Suppressor macrophage treated with lipopolysaccharide for 4 hours (primary cell): ENCODE measurements around the gene TRIAP1.

Experiments used
- DNase-seq: peaks from one replicate; pipeline ENCODE4 v3.0.0-alpha.2; 2020

TRIAP1 gene

DNA sequence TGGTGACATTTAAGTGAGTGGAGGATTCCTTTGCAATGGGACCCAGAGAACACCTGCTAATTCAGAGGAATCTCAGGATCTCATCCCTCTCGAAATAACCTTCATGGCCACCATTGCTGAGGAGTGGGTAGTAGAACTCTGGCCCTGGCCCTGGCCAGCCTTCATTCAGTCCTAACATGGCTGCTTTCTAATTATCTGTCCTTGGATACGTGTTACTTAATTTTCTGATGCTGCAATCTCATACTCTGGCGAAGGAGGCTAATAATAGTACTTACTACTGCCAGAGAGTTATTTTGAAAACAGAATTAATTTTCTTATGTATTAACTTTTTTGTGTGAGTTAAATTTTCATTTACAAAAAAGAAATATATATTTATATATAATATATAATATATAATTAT, 20.4 kb downstream of the TRIAP1 start:
- DNase-seq: no peak

DNA sequence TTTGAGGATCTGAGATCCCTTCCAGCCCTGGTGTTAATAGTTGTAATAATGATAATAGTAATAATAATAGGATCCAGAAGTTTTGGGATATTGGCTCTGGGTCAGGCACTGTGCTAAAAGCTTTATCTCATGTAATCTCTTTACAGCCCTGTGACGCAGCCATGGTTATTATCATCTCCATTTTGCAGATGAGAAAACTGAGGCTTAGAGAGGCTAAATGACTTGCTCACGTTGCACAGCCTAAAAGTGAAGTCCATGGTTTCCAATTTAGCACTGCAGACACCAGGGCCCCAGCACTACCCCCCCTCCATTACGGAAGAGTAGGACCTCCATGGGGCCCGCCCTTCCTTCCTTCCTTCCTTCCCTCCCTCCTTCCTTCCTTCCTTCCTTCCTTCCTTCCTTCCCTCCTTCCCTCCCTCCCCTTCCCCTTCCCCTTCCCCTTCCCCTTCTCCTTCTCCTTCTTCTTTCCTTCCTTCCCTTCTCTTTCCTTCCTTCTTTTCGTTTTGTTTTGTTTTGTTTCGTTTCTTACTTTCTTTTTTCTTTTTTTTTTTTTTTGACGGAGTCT, 23.2 kb downstream of the TRIAP1 start:
- no peak for DNase-seq

GRCh38 chr12:120421701-120422100, 24.5 kb downstream of the TRIAP1 start:
- DNase-seq: no peak

GRCh38 chr12:120417917-120418580, 28.1 kb downstream of the TRIAP1 start:
- DNase-seq: no peak

DNA sequence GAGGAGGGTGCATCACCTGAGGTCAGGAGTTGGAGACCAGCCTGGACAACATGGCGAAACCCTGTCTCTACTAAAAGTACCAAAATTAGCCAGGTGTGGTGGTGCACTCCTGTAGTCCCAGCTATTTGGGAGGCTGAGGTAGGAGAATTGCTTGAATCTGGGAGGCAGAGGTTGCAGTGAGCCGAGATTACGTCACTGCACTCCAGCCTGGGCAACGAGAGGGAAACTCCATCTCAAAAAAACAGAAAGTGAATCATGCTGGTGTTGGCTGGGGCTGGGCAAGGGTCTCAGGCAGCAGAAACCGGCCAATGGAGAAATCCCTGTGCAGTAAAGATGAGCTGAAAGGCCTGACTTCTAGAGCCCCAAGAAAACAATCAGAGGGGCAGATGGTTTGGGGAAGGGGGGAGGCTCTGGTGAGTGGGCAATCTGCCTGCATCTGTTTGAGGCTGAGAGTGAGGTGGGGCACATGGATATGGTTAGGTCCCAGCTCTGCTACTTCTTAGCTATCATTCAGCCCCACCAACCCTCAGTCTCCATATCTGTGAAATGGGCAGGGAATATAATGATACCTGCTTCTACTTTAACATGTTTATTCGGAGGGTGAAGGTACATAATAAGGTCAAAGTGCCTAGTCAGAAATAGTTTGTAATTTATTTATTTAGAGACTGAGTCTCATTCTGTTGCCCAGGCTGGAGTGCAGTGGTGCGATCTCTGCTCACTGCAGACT, 29.5 kb downstream of the TRIAP1 start:
- no peak for DNase-seq

GRCh38 chr12:120413901-120414695, 32.1 kb downstream of the TRIAP1 start:
- no peak for DNase-seq

GRCh38 chr12:120412421-120412820, 33.8 kb downstream of the TRIAP1 start:
- no peak for DNase-seq

GRCh38 chr12:120408771-120409170, 37.4 kb downstream of the TRIAP1 start:
- DNase-seq: no peak

DNA sequence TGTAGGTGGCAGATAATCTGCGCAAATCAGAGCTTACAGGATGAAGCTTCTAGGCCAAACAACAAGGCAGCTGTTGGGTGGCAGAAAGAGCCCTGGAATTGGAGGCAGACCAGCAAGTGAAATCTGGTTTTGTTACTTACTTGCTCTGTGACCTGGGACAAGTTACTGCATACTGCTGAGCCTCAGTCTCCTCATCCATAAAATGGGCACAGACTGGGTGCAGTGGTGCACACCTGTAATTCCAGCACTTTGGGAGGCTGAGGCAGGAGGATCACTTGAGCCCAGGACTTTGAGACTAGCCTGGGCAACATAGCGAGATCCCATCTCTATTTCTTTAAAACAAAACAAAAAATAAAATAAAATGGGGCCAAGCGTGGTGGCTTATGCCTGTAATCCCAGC, 39.6 kb downstream of the TRIAP1 start:
- no peak for DNase-seq

- DNase-seq: no peak
Observed at GRCh38 chr12:120406069-120406468, 40.1 kb downstream of the TRIAP1 start.

- DNase-seq: no peak
Observed at GRCh38 chr12:120404271-120404670, 41.9 kb downstream of the TRIAP1 start.

DNA sequence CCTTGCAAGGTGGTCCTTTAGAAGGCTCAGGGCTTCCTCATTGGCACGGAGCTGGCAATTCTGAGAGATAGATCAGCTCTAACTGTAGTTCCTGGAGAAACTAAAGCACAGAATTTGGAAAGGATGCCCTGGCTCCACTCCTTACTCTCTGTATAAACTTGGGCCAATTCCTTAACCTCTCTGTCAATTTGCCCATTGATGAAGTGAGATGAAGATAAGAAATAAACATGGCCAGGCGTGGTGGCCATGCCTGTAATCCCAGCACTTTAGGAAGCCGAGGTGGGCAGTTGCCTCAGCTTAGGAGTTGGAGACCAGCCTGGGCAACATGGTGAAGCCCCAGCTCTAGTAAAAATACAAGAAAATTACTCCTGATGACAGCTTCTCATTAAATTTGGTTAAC, 42.3 kb downstream of the TRIAP1 start:
- DNase-seq: no peak

- DNase-seq: no peak
Observed at GRCh38 chr12:120402217-120402616, 44.0 kb downstream of the TRIAP1 start.

DNA sequence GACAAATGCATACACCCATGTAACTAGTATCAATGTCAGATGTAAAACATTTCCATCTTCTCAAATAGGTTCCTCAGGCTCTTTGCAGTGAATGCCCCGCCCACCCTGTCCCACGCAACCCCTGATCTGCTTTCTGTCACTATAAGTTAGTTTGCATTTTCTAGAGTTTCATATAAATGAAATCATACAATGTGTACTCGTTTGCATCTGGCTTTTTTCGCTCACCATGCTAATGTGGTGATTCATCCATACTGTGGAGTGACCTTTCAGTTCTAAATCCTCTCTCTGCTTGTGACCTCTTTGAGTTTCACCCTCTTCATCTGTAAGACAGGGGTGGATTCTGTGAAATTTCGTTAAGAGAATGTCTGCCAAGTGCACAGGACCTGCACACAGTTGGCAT, 46.7 kb downstream of the TRIAP1 start:
- DNase-seq: no peak

DNA sequence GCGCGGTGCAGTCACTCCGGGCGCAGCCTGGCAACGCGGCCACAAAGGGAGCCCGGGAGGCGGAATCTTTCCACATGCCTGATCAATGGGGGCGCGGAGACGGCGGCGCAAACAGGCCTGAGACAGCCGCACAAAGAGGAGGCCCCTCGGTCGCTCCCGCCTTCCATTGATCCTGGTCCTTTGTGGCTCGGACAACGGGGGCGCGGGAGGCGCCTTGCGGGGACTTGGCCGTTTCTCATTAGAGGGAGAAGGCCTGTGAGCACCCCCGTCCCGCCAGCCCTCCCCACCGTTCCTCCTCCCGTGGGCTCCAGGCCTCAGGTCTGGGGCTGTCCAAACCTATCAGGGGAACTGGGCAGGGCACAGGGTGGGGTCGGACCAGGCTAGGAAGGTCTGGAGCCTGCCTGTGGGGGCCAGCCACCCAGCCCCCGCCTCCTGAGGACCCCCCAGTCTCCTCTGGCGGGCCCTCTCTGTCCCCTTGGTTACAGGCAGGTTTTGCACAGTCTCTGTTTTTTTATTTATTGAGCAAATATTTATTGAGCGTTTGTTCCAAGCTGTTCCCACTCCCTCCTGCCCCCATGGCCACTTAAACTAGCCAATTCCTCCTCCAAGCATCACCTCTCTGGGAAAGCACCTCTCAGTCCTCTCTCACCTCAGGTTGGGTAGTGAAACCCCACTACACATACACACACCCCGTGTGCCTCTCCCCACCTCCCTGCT, 48.2 kb downstream of the TRIAP1 start:
- DNase-seq: no peak

GRCh38 chr12:120394483-120395367, 51.5 kb downstream of the TRIAP1 start:
- DNase-seq: no peak
